SIG-M5 treated with dmso at 0.1 percent for 504 hours (cell line): Measurements from ENCODE around the gene PDE9A.
A peak's percentile ranks its signal among the peaks of the same experiment; 100 is the strongest.
"Not testable (repeated sequence)": the region's sequence is repeated elsewhere in the genome, so short reads cannot be mapped to it uniquely, and the experiment has no call there.

Experiments used
- DNase-seq: peaks from one replicate; lab custom pipeline; 2025; ENCODE audit not compliant: unreplicated experiment; lab: John Stamatoyannopoulos, UW

Gene PDE9A

GRCh38 chr21:42624095-42624790 lies 29.2 kb upstream of the PDE9A start:
- no peak for DNase-seq

GRCh38 chr21:42624936-42625335 lies 28.5 kb upstream of the PDE9A start:
- no peak for DNase-seq

- no peak for DNase-seq
Observed at GRCh38 chr21:42626171-42626570, 27.2 kb upstream of the PDE9A start.

GRCh38 chr21:42627527-42628289 lies 25.7 kb upstream of the PDE9A start:
- no peak for DNase-seq

- not testable (repeated sequence) for DNase-seq
Observed at GRCh38 chr21:42628466-42629061, 24.9 kb upstream of the PDE9A start.

GRCh38 chr21:42629933-42630589 lies 23.4 kb upstream of the PDE9A start:
- DNase-seq, result no peak

GRCh38 chr21:42630626-42631025 lies 22.8 kb upstream of the PDE9A start:
- DNase-seq, result no peak

GRCh38 chr21:42631142-42631541 lies 22.3 kb upstream of the PDE9A start:
- DNase-seq, result no peak

GRCh38 chr21:42632336-42632751 lies 21.1 kb upstream of the PDE9A start:
- DNase-seq, result no peak

- DNase-seq, result no peak
Observed at GRCh38 chr21:42632771-42633690, 20.4 kb upstream of the PDE9A start.

- no peak for DNase-seq
Observed at GRCh38 chr21:42633858-42634257, 19.6 kb upstream of the PDE9A start.

- no peak for DNase-seq
Observed at GRCh38 chr21:42635848-42636519, 17.4 kb upstream of the PDE9A start.

GRCh38 chr21:42636520-42637266 lies 16.7 kb upstream of the PDE9A start:
- peak; percentile 44 for DNase-seq

- DNase-seq, result no peak
Observed at GRCh38 chr21:42637267-42638041, 16.0 kb upstream of the PDE9A start.

- DNase-seq, result no peak
Observed at GRCh38 chr21:42638266-42638863, 15.1 kb upstream of the PDE9A start.

GRCh38 chr21:42639646-42640152 lies 13.7 kb upstream of the PDE9A start:
- DNase-seq, result no peak

- DNase-seq, result no peak
Observed at GRCh38 chr21:42640486-42640885, 12.9 kb upstream of the PDE9A start.
